K562 (cell line): Measurements from ENCODE around the gene BEND6. TPM values are rescaled to one million over a fixed set of nuclear protein-coding genes. Genes with fewer than 3 reads are reported as not detected.

Experiments used
- MGA ChIP-seq: fragments of 450-650 bp; IDR thresholded peaks from 2 replicates; pipeline ENCODE4 v1.6.1; 2016; ENCODE audit warnings: mild to moderate bottlenecking, moderate library complexity
- NONO ChIP-seq, 2 experiments: fragments of 200-400 bp in 1 of 2; fragments of 450-650 bp in 1 of 2; formaldehyde crosslinking in 1 of 2; IDR thresholded peaks; 2 replicates each; pipeline ENCODE4 v1.6.1; 2017; ENCODE audit warnings: low read depth in 2 of 2, mild to moderate bottlenecking in 2 of 2, moderate library complexity in 2 of 2, low read length in 1 of 2
- PKNOX1 ChIP-seq: fragments of 450-650 bp; IDR thresholded peaks from 2 replicates; pipeline ENCODE4 v1.6.1; 2016
- polyA plus RNA-seq, 8 experiments: library from polyadenylated mRNA; depleted of rRNA in 4 of 8; stranded (reverse) in 5 of 8; unstranded in 3 of 8; fragments of >200 nt; fragmentation: Nextera tagmentation in 2 of 8; fragmentation: Illumina TruSeq in 1 of 8; extraction: Ambion mirVana in 2 of 8; extraction: Trizol in 1 of 8; gene quantifications; 2 replicates each; pipeline versions ENCODE4 v1.2.1 to v1.2.3, GENCODE V29; 2011 to 2014; ENCODE audit warnings: inconsistent platforms in 1 of 8, missing spikeins in 1 of 8
- total RNA-seq, 7 experiments: library from RNA; depleted of rRNA in 6 of 7; stranded (reverse); fragments of >200 nt in 6 of 7; fragmentation: Illumina TruSeq in 2 of 7; extraction: Trizol in 2 of 7; gene quantifications; 2 replicates each; pipeline versions ENCODE4 v1.2.1 to v1.2.3, GENCODE V29; 2011 to 2021; ENCODE audit warnings: low replicate concordance in 1 of 7
- TF ChIP-seq, protein P1 (sequence below): fragments of 250-450 bp; sonication (Bioruptor Pico); IDR thresholded peaks from 2 replicates; pipeline ENCODE4 v1.5.0; 2022; ENCODE audit warnings: mild to moderate bottlenecking

Gene BEND6
- total and polyA plus RNA-seq, 9 of the 15 experiments (the other 6 are each of a cell fraction or from before 2014, with no cell fraction given), result 0.37 to 4.0 (median 1.1) TPM

- TF ChIP-seq MGA (no peak), PKNOX1 (peak; percentile 81), NONO (IDR thresholded peaks at IDR 0.05; ENCODE audit: low read depth in 2 of 2, low read length in 1 of 2) (no peak)
- TF ChIP-seq, protein P1, sequence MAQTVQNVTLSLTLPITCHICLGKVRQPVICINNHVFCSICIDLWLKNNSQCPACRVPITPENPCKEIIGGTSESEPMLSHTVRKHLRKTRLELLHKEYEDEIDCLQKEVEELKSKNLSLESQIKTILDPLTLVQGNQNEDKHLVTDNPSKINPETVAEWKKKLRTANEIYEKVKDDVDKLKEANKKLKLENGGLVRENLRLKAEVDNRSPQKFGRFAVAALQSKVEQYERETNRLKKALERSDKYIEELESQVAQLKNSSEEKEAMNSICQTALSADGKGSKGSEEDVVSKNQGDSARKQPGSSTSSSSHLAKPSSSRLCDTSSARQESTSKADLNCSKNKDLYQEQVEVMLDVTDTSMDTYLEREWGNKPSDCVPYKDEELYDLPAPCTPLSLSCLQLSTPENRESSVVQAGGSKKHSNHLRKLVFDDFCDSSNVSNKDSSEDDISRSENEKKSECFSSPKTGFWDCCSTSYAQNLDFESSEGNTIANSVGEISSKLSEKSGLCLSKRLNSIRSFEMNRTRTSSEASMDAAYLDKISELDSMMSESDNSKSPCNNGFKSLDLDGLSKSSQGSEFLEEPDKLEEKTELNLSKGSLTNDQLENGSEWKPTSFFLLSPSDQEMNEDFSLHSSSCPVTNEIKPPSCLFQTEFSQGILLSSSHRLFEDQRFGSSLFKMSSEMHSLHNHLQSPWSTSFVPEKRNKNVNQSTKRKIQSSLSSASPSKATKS (CRISPR knock-in tag), result no peak
Measured at GRCh38 chr6:56932910-56933477, 21.9 kb upstream of the BEND6 start (continued).
